Activated T-cell treated with anti-CD3 and anti-CD28 coated beads, Interleukin-2, amount 50 U/mL, for 48 hours (primary cell): ENCODE data around the gene SLC4A7.
"Not testable (repeated sequence)": the region's sequence is repeated elsewhere in the genome, so short reads cannot be mapped to it uniquely, and the experiment has no call there.

Source experiments
- DNase-seq, 2 experiments: peaks; one replicate each; pipeline ENCODE4 v3.0.0-alpha.2; 2020

Gene SLC4A7

GRCh38 chr3:27484015-27484844 is at the start of gene SLC4A7:
Gene SLC4A7, minus strand, starts transcription at chr3:27484384. Its CDS starts 258 bp downstream, at chr3:27484126.
- DNase-seq, result peak; percentile 97 to 99

- no peak for DNase-seq
Measured at GRCh38 chr3:27533261-27533607, 49.0 kb upstream of the SLC4A7 start.

GRCh38 chr3:27532426-27533260 is 48.5 kb upstream of the SLC4A7 start:
- DNase-seq, result no peak

GRCh38 chr3:27531193-27531751 is 47.1 kb upstream of the SLC4A7 start:
- not testable (repeated sequence) for DNase-seq

- DNase-seq, result no peak
Measured at GRCh38 chr3:27528791-27529190, 44.6 kb upstream of the SLC4A7 start.

GRCh38 chr3:27526614-27527315 is 42.6 kb upstream of the SLC4A7 start:
- no peak for DNase-seq

GRCh38 chr3:27521872-27522265 is 37.7 kb upstream of the SLC4A7 start:
- DNase-seq, result no peak

- no peak for DNase-seq
Measured at GRCh38 chr3:27521179-27521871, 37.1 kb upstream of the SLC4A7 start.

- DNase-seq, result no peak
Measured at GRCh38 chr3:27511724-27512422, 27.7 kb upstream of the SLC4A7 start.

- DNase-seq, result no peak
Measured at GRCh38 chr3:27509376-27509775, 25.2 kb upstream of the SLC4A7 start.

- DNase-seq, result no peak
Measured at GRCh38 chr3:27508424-27508823, 24.2 kb upstream of the SLC4A7 start.

GRCh38 chr3:27507515-27508266 is 23.5 kb upstream of the SLC4A7 start:
- DNase-seq, result no peak

GRCh38 chr3:27507111-27507510 is 22.9 kb upstream of the SLC4A7 start:
- no peak for DNase-seq

GRCh38 chr3:27504749-27505148 is 20.6 kb upstream of the SLC4A7 start:
- no peak for DNase-seq

GRCh38 chr3:27503526-27503925 is 19.3 kb upstream of the SLC4A7 start:
- DNase-seq, result no peak

GRCh38 chr3:27501759-27502158 is 17.6 kb upstream of the SLC4A7 start:
- no peak for DNase-seq

- DNase-seq, result no peak
Measured at GRCh38 chr3:27500986-27501385, 16.8 kb upstream of the SLC4A7 start.

GRCh38 chr3:27500035-27500434 is 15.9 kb upstream of the SLC4A7 start:
- DNase-seq, result no peak

- no peak for DNase-seq
Measured at GRCh38 chr3:27494784-27495183, 10.6 kb upstream of the SLC4A7 start.

- DNase-seq, result no peak
Measured at GRCh38 chr3:27488821-27489220, 4.6 kb upstream of the SLC4A7 start.

GRCh38 chr3:27487383-27487782 is 3.2 kb upstream of the SLC4A7 start:
- no peak for DNase-seq
